ENCODE measurements around the gene DNASE2. TPM values are rescaled to one million over a fixed set of nuclear protein-coding genes. Genes with fewer than 3 reads are reported as not detected.
A peak's percentile ranks its signal among the peaks of the same experiment; 100 is the strongest.

The DNASE2 gene
- total and polyA plus RNA-seq, 8 donors, result 18.7 to 72.8 (median 21.7) TPM

GRCh38 chr19:12833418-12833737 lies 47.9 kb downstream of the DNASE2 start:
- DNase-seq, result no peak
- Histone ChIP-seq H3K27me3 (peaks cover 69 to 100% of the 10 kb centered on the region in 2 donors), H3K27ac (no peak overlapping the region), H3K4me1 (peaks cover 4 to 29% of the 10 kb centered on the region in 2 donors), H3K4me3 (peak overlapping the region in 1 of 2 donors; percentile 37), H3K9me3 (no peaks in the 10 kb centered on the region), H3K36me3 (no peaks in the 10 kb centered on the region)
- TF ChIP-seq CTCF (IDR thresholded peaks at IDR 0.05), result no peak
- no peak for ATAC-seq
- intact Hi-C loops (cut with DNase I), result no loop called here

- Histone ChIP-seq H3K27ac (no peak overlapping the region), H3K27me3 (peaks cover 25 to 100% of the 10 kb centered on the region in 2 donors), H3K9me3 (no peaks in the 10 kb centered on the region), H3K4me1 (peaks cover 0 to 21% of the 10 kb centered on the region in 2 donors), H3K4me3 (no peak overlapping the region), H3K36me3 (no peaks in the 10 kb centered on the region)
- intact Hi-C loops (cut with DNase I), result no loop called here
- TF ChIP-seq CTCF (IDR thresholded peaks at IDR 0.05), result no peak
- no peak for ATAC-seq
- DNase-seq, result no peak
These were observed 52.8 kb downstream of the DNASE2 start for GRCh38 chr19:12828494-12828893.

- Histone ChIP-seq H3K4me3 (no peak overlapping the region), H3K27ac (no peak overlapping the region), H3K4me1 (peaks cover 0 to 9% of the 10 kb centered on the region in 2 donors), H3K36me3 (no peaks in the 10 kb centered on the region), H3K27me3 (peaks cover 5 to 77% of the 10 kb centered on the region in 2 donors), H3K9me3 (peaks cover 0 to 3% of the 10 kb centered on the region in 2 donors)
- DNase-seq, result no peak
- TF ChIP-seq CTCF (IDR thresholded peaks at IDR 0.05), result peak in 1 of 2 donors; percentile 28
- peak; percentile 47 for ATAC-seq
- intact Hi-C loops (cut with DNase I), result no loop called here
These were observed 55.8 kb downstream of the DNASE2 start for GRCh38 chr19:12825254-12826131.

Small RNAs within 50 kb of the gene (microRNA-seq; reads per million reads assigned to microRNA genes)
- 0 to 0.17 reads per million in 2 donors for gene MIR5695
- 0 reads per million in 2 donors for gene MIR6794

Other genes starting within 250 kb of the DNASE2 start
- gene MAN2B1, start 214.7 kb downstream of the DNASE2 start, total RNA-seq, result 100 to 1,000 TPM; 164 to 176 TPM
- 10 to 100 TPM; 31.7 to 42.8 (median 38.1) TPM for gene MAN2B1, start 214.7 kb downstream of the DNASE2 start, polyA plus RNA-seq (ENCODE audit: insufficient read length in 6 of 6)
- gene WDR83, start 214.6 kb downstream of the DNASE2 start, total RNA-seq, result 10 to 100 TPM in 1 of 2 donors, 1 to 10 TPM in 1; 9.0 to 10.8 TPM
- 10 to 100 TPM; 21.7 to 27.1 (median 23.2) TPM for gene WDR83, start 214.6 kb downstream of the DNASE2 start, polyA plus RNA-seq (ENCODE audit: insufficient read length in 6 of 6)
- 10 to 100 TPM; 63.8 to 70.1 TPM for gene DHPS, start 199.6 kb downstream of the DNASE2 start, total RNA-seq
- gene DHPS, start 199.6 kb downstream of the DNASE2 start, polyA plus RNA-seq (ENCODE audit: insufficient read length in 6 of 6), result 10 to 100 TPM; 81.4 to 96.9 (median 84.1) TPM
- gene GNG14, start 193.5 kb downstream of the DNASE2 start, total RNA-seq, result not detected
- under 1 TPM in 2 of 6 donors, not detected in 4; 0.55 to 0.73 TPM for gene GNG14, start 193.5 kb downstream of the DNASE2 start, polyA plus RNA-seq (ENCODE audit: insufficient read length in 6 of 6)
- gene FBXW9, start 184.8 kb downstream of the DNASE2 start, total RNA-seq, result 1 to 10 TPM; 6.0 to 6.9 TPM
- gene FBXW9, start 184.8 kb downstream of the DNASE2 start, polyA plus RNA-seq (ENCODE audit: insufficient read length in 6 of 6), result 10 to 100 TPM in 5 of 6 donors, 1 to 10 TPM in 1; 9.0 to 13.1 (median 10.9) TPM
- 10 to 100 TPM; 54.8 to 64.3 TPM for gene TNPO2, start 157.5 kb downstream of the DNASE2 start, total RNA-seq
- gene TNPO2, start 157.5 kb downstream of the DNASE2 start, polyA plus RNA-seq (ENCODE audit: insufficient read length in 6 of 6), result 10 to 100 TPM; 76.5 to 92.6 (median 80.3) TPM
- 100 to 1,000 TPM; 115 to 128 TPM for gene TRIR, start 146.8 kb downstream of the DNASE2 start, total RNA-seq
- 100 to 1,000 TPM; 130 to 183 (median 151) TPM for gene TRIR, start 146.8 kb downstream of the DNASE2 start, polyA plus RNA-seq (ENCODE audit: insufficient read length in 6 of 6)
- 10 to 100 TPM; 70.4 to 71.2 TPM for gene GET3, start 144.0 kb downstream of the DNASE2 start, total RNA-seq
- 10 to 100 TPM; 51.4 to 66.2 (median 56.2) TPM for gene GET3, start 144.0 kb downstream of the DNASE2 start, polyA plus RNA-seq (ENCODE audit: insufficient read length in 6 of 6)
- not detected for gene BEST2, start 129.7 kb downstream of the DNASE2 start, total RNA-seq
- under 1 TPM in 4 of 6 donors, not detected in 2; 0.08 to 0.17 (median 0.12) TPM for gene BEST2, start 129.7 kb downstream of the DNASE2 start, polyA plus RNA-seq (ENCODE audit: insufficient read length in 6 of 6)
- 10 to 100 TPM; 57.7 to 57.9 TPM for gene HOOK2, start 105.9 kb downstream of the DNASE2 start, total RNA-seq
- 10 to 100 TPM; 59.8 to 91.2 (median 78.8) TPM for gene HOOK2, start 105.9 kb downstream of the DNASE2 start, polyA plus RNA-seq (ENCODE audit: insufficient read length in 6 of 6)
- gene JUNB, start 90.0 kb downstream of the DNASE2 start, total RNA-seq, result 100 to 1,000 TPM; 131 to 135 TPM
- 100 to 1,000 TPM in 1 of 6 donors, 10 to 100 TPM in 5; 11.7 to 278 (median 53.7) TPM for gene JUNB, start 90.0 kb downstream of the DNASE2 start, polyA plus RNA-seq (ENCODE audit: insufficient read length in 6 of 6)
- 100 to 1,000 TPM; 186 to 217 TPM for gene PRDX2, start 79.6 kb downstream of the DNASE2 start, total RNA-seq
- gene PRDX2, start 79.6 kb downstream of the DNASE2 start, polyA plus RNA-seq (ENCODE audit: insufficient read length in 6 of 6), result 100 to 1,000 TPM; 219 to 267 (median 249) TPM
- 1 to 10 TPM; 6.6 to 9.0 TPM for gene THSD8, start 79.4 kb downstream of the DNASE2 start, total RNA-seq
- 10 to 100 TPM in 1 of 6 donors, 1 to 10 TPM in 5; 2.2 to 11.6 (median 4.9) TPM for gene THSD8, start 79.4 kb downstream of the DNASE2 start, polyA plus RNA-seq (ENCODE audit: insufficient read length in 6 of 6)
- gene RNASEH2A, start 74.9 kb downstream of the DNASE2 start, total RNA-seq, result 10 to 100 TPM; 10.9 to 16.6 TPM
- gene RNASEH2A, start 74.9 kb downstream of the DNASE2 start, polyA plus RNA-seq (ENCODE audit: insufficient read length in 6 of 6), result 10 to 100 TPM; 29.1 to 47.4 (median 34.3) TPM
- not detected for gene RTBDN, start 46.9 kb downstream of the DNASE2 start, total RNA-seq
- gene RTBDN, start 46.9 kb downstream of the DNASE2 start, polyA plus RNA-seq (ENCODE audit: insufficient read length in 6 of 6), result under 1 TPM in 3 of 6 donors, not detected in 3; 0.17 to 0.21 (median 0.20) TPM
- under 1 TPM; 0.15 to 0.29 TPM for gene MAST1, start 42.9 kb downstream of the DNASE2 start, total RNA-seq
- 1 to 10 TPM; 1.2 to 2.4 (median 1.6) TPM for gene MAST1, start 42.9 kb downstream of the DNASE2 start, polyA plus RNA-seq (ENCODE audit: insufficient read length in 6 of 6)
- gene KLF1, start 5.8 kb upstream of the DNASE2 start, total RNA-seq, result under 1 TPM in 1 of 2 donors, not detected in 1; 0.50 TPM
- gene KLF1, start 5.8 kb upstream of the DNASE2 start, polyA plus RNA-seq (ENCODE audit: insufficient read length in 6 of 6), result 1 to 10 TPM in 1 of 6 donors, under 1 TPM in 5; 0.35 to 1.2 (median 0.67) TPM
- 10 to 100 TPM; 23.6 to 26.7 TPM for gene GCDH, start 9.7 kb upstream of the DNASE2 start, total RNA-seq
- 10 to 100 TPM; 25.6 to 29.2 (median 27.3) TPM for gene GCDH, start 9.7 kb upstream of the DNASE2 start, polyA plus RNA-seq (ENCODE audit: insufficient read length in 6 of 6)
- gene SYCE2, start 37.8 kb upstream of the DNASE2 start, total RNA-seq, result under 1 TPM in 1 of 2 donors, not detected in 1; 0.41 TPM
- gene SYCE2, start 37.8 kb upstream of the DNASE2 start, polyA plus RNA-seq (ENCODE audit: insufficient read length in 6 of 6), result 1 to 10 TPM; 2.3 to 4.1 (median 3.5) TPM
- 10 to 100 TPM; 40.9 to 59.4 TPM for gene FARSA, start 52.3 kb upstream of the DNASE2 start, total RNA-seq
- gene FARSA, start 52.3 kb upstream of the DNASE2 start, polyA plus RNA-seq (ENCODE audit: insufficient read length in 6 of 6), result 10 to 100 TPM; 35.3 to 46.2 (median 41.8) TPM
- 1,000 to 10,000 TPM; 1,387 to 1,778 TPM for gene CALR, start 57.2 kb upstream of the DNASE2 start, total RNA-seq
- 100 to 1,000 TPM; 654 to 817 (median 801) TPM for gene CALR, start 57.2 kb upstream of the DNASE2 start, polyA plus RNA-seq (ENCODE audit: insufficient read length in 6 of 6)
- gene RAD23A, start 64.4 kb upstream of the DNASE2 start, total RNA-seq, result 100 to 1,000 TPM in 1 of 2 donors, 10 to 100 TPM in 1; 74.8 to 118 TPM
- 10 to 100 TPM; 65.3 to 89.7 (median 75.5) TPM for gene RAD23A, start 64.4 kb upstream of the DNASE2 start, polyA plus RNA-seq (ENCODE audit: insufficient read length in 6 of 6)
- gene GADD45GIP1, start 75.8 kb upstream of the DNASE2 start, total RNA-seq, result 10 to 100 TPM; 14.7 to 20.5 TPM
- gene GADD45GIP1, start 75.8 kb upstream of the DNASE2 start, polyA plus RNA-seq (ENCODE audit: insufficient read length in 6 of 6), result 10 to 100 TPM; 22.6 to 35.2 (median 28.4) TPM
- under 1 TPM in 1 of 2 donors, not detected in 1; 0.13 TPM for gene DAND5, start 88.1 kb upstream of the DNASE2 start, total RNA-seq
- under 1 TPM; 0.15 to 0.54 (median 0.32) TPM for gene DAND5, start 88.1 kb upstream of the DNASE2 start, polyA plus RNA-seq (ENCODE audit: insufficient read length in 6 of 6)
- 100 to 1,000 TPM; 166 to 237 TPM for gene NFIX, start 114.0 kb upstream of the DNASE2 start, total RNA-seq
- gene NFIX, start 114.0 kb upstream of the DNASE2 start, polyA plus RNA-seq (ENCODE audit: insufficient read length in 6 of 6), result 100 to 1,000 TPM in 4 of 6 donors, 10 to 100 TPM in 2; 92.6 to 139 (median 111) TPM
- gene LYL1, start 221.4 kb upstream of the DNASE2 start, total RNA-seq, result 10 to 100 TPM; 15.4 to 32.9 TPM
- gene LYL1, start 221.4 kb upstream of the DNASE2 start, polyA plus RNA-seq (ENCODE audit: insufficient read length in 6 of 6), result 10 to 100 TPM in 2 of 6 donors, 1 to 10 TPM in 4; 5.3 to 10.9 (median 8.8) TPM
- 10 to 100 TPM; 24.2 to 46.2 TPM for gene TRMT1, start 235.3 kb upstream of the DNASE2 start, total RNA-seq
- 10 to 100 TPM; 28.0 to 37.6 (median 33.9) TPM for gene TRMT1, start 235.3 kb upstream of the DNASE2 start, polyA plus RNA-seq (ENCODE audit: insufficient read length in 6 of 6)
- 10 to 100 TPM; 65.1 to 92.5 TPM for gene NACC1, start 236.8 kb upstream of the DNASE2 start, total RNA-seq
- 10 to 100 TPM; 14.9 to 23.4 (median 19.5) TPM for gene NACC1, start 236.8 kb upstream of the DNASE2 start, polyA plus RNA-seq (ENCODE audit: insufficient read length in 6 of 6)

Measured in left lung (tissue), 10 donors.